ENCODE results near the gene TGIF2LX. TPM values are rescaled to one million over a fixed set of nuclear protein-coding genes. Genes with fewer than 3 reads are reported as not detected.
"Not testable (repeated sequence)": the region's sequence is repeated elsewhere in the genome, so short reads cannot be mapped to it uniquely, and the experiment has no call there.

The TGIF2LX gene
- total RNA-seq (2021; ENCODE audit: unreplicated experiment) = not detected
- polyA plus RNA-seq (2012; ENCODE audit: insufficient read length) = not detected
- not detected for Bru-seq, nascent RNA
- not detected for BruChase-seq, experiment 1, labeled RNA remaining after a 2-hour chase
- not detected for BruChase-seq, experiment 2, labeled RNA remaining after a 6-hour chase
- long read RNA-seq = 0 reads

- H3K9me3 ChIP-seq (ENCODE audit: control insufficient read depth, insufficient read depth, low read depth, low read length); DNase-seq (ENCODE audit: low read depth, low spot score); in situ Hi-C loops (cut with HindIII; ENCODE audit: low pct_unique_long_range_greater_than_20kb, low sequenced_read_pairs); ATAC-seq; H3K4me1 ChIP-seq (ENCODE audit: control insufficient read depth, insufficient read depth, low read length); H3K27me3 ChIP-seq (ENCODE audit: control insufficient read depth, insufficient read depth, low read length); CTCF ChIA-PET; BruUV-seq (replicated peaks); H3K27ac ChIP-seq (ENCODE audit: low read length); POLR2A ChIA-PET; intact Hi-C loops (cut with micrococcal nuclease; ENCODE audit: unreplicated experiment); H3K4me3 ChIP-seq (ENCODE audit: low read depth in 2 of 2, low read length in 2 of 2); H3K36me3 ChIP-seq (ENCODE audit: control insufficient read depth, insufficient read depth, low read length): not testable (repeated sequence)
Measured at GRCh38 chrX:89921665-89922064, at the start of gene TGIF2LX. Gene TGIF2LX, plus strand, starts transcription at chrX:89921908. Its CDS starts 178 bp downstream, at chrX:89922086.

- in situ Hi-C loops (cut with HindIII; ENCODE audit: low pct_unique_long_range_greater_than_20kb, low sequenced_read_pairs); BruUV-seq (replicated peaks); H3K27ac ChIP-seq (ENCODE audit: low read length); H3K4me3 ChIP-seq (ENCODE audit: low read depth in 2 of 2, low read length in 2 of 2); H3K9me3 ChIP-seq (ENCODE audit: control insufficient read depth, insufficient read depth, low read depth, low read length); CTCF ChIA-PET; DNase-seq (ENCODE audit: low read depth, low spot score); POLR2A ChIA-PET; H3K4me1 ChIP-seq (ENCODE audit: control insufficient read depth, insufficient read depth, low read length); H3K27me3 ChIP-seq (ENCODE audit: control insufficient read depth, insufficient read depth, low read length); ATAC-seq; H3K36me3 ChIP-seq (ENCODE audit: control insufficient read depth, insufficient read depth, low read length); intact Hi-C loops (cut with micrococcal nuclease; ENCODE audit: unreplicated experiment): not testable (repeated sequence)
Measured at GRCh38 chrX:89922338-89922934, 728 bp downstream of the TGIF2LX start.

GRCh38 chrX:89943077-89943476, 21.4 kb downstream of the TGIF2LX start:
- BruUV-seq (replicated peaks); DNase-seq (ENCODE audit: low read depth, low spot score); H3K4me3 ChIP-seq (ENCODE audit: low read depth in 2 of 2, low read length in 2 of 2); CTCF ChIA-PET; H3K9me3 ChIP-seq (ENCODE audit: control insufficient read depth, insufficient read depth, low read depth, low read length); H3K27me3 ChIP-seq (ENCODE audit: control insufficient read depth, insufficient read depth, low read length); in situ Hi-C loops (cut with HindIII; ENCODE audit: low pct_unique_long_range_greater_than_20kb, low sequenced_read_pairs); POLR2A ChIA-PET; H3K36me3 ChIP-seq (ENCODE audit: control insufficient read depth, insufficient read depth, low read length); intact Hi-C loops (cut with micrococcal nuclease; ENCODE audit: unreplicated experiment); ATAC-seq; H3K27ac ChIP-seq (ENCODE audit: low read length); H3K4me1 ChIP-seq (ENCODE audit: control insufficient read depth, insufficient read depth, low read length): not testable (repeated sequence)

- in situ Hi-C loops (cut with HindIII; ENCODE audit: low pct_unique_long_range_greater_than_20kb, low sequenced_read_pairs); H3K9me3 ChIP-seq (ENCODE audit: control insufficient read depth, insufficient read depth, low read depth, low read length); intact Hi-C loops (cut with micrococcal nuclease; ENCODE audit: unreplicated experiment); H3K27ac ChIP-seq (ENCODE audit: low read length); POLR2A ChIA-PET; ATAC-seq; H3K4me1 ChIP-seq (ENCODE audit: control insufficient read depth, insufficient read depth, low read length); DNase-seq (ENCODE audit: low read depth, low spot score); H3K36me3 ChIP-seq (ENCODE audit: control insufficient read depth, insufficient read depth, low read length); H3K4me3 ChIP-seq (ENCODE audit: low read depth in 2 of 2, low read length in 2 of 2); H3K27me3 ChIP-seq (ENCODE audit: control insufficient read depth, insufficient read depth, low read length); CTCF ChIA-PET; BruUV-seq (replicated peaks): not testable (repeated sequence)
Measured at GRCh38 chrX:89965588-89965987, 43.9 kb downstream of the TGIF2LX start.
